ENCODE results near the gene CARMIL3.

DNA sequence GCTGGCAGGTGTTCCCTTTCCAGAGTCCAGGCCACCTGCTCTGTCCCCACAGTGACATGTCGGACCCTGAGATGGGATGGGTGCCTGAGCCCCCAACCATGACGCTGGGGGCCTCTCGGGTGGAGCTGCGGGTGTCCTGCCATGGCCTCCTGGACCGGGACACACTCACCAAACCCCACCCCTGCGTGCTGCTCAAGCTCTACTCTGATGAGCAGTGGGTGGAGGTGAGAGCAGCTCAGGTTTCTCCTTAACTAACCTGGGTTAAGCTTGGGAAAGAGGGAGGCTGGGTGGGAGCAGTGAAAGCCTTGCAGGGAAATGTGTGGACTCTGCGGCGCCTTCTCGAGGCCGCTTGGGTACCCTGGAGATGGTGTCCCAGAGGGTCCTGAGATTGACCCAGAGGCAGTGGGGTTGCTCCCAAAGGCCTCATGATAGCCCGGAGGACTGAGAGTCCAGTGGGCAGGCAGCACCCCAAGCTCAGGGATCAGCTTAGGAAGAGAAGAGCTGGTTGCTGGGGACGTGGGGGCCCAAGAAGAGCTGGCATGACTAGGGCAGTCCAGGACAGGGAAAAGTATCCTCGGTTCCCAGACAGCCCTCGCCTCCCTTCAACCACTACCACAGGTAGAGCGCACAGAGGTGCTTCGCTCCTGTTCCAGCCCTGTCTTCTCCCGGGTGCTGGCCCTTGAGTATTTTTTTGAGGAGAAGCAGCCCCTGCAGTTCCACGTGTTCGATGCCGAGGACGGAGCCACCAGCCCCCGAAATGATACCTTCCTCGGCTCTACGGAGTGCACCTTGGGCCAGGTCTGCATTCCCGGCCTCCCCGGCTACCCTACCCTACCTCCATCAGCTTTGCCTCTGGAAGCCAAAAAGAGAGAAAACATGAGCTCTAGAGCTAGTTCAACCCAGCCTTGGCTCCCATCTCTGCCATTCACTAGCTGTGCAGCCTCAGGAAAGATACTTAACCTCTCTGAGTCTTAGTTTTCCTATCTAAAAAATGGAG, 21.4 kb downstream of the CARMIL3 start:
- TF ChIP-seq, protein P1, sequence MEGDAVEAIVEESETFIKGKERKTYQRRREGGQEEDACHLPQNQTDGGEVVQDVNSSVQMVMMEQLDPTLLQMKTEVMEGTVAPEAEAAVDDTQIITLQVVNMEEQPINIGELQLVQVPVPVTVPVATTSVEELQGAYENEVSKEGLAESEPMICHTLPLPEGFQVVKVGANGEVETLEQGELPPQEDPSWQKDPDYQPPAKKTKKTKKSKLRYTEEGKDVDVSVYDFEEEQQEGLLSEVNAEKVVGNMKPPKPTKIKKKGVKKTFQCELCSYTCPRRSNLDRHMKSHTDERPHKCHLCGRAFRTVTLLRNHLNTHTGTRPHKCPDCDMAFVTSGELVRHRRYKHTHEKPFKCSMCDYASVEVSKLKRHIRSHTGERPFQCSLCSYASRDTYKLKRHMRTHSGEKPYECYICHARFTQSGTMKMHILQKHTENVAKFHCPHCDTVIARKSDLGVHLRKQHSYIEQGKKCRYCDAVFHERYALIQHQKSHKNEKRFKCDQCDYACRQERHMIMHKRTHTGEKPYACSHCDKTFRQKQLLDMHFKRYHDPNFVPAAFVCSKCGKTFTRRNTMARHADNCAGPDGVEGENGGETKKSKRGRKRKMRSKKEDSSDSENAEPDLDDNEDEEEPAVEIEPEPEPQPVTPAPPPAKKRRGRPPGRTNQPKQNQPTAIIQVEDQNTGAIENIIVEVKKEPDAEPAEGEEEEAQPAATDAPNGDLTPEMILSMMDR (conservative IDR thresholded peaks at IDR 0.05; ENCODE audit: low read depth, low read length): no peak
- TF ChIP-seq EZH2 (IDR thresholded peaks at IDR 0.05; ENCODE audit: low read length, unreplicated experiment): no peak
- TF ChIP-seq EZH2phosphoT487 (IDR thresholded peaks at IDR 0.05; ENCODE audit: borderline replicate concordance, low read length): no peak
